ENCODE measurements around the gene PTGDS. TPM values are rescaled to one million over a fixed set of nuclear protein-coding genes. Genes with fewer than 3 reads are reported as not detected.

PTGDS gene
- total and polyA plus RNA-seq, 4 donors = 0.23 to 15.2 (median 6.4) TPM

DNA sequence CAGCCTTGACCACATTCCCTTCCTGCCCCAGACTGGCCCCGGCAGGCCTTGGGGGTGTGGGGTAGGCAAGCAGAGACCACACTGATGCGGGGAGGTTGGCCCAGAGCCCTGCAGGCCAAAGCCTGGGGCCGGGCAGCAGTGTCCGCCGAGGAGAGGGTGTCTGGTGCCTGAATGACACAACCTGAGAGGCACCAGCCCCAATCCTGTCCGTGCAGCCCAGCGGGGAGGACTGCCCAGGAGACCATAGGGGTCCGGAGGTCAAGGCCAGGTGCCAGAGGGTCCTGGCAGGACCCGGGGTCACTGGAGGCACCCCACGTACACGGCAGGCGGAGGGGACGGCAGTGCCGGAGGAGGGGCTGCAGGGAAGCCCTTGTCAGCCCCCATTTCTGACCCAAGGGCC lies 5.6 kb upstream of the PTGDS start:
- H3K36me3 ChIP-seq (ENCODE audit: control insufficient read depth in 4 of 4, insufficient read depth in 3 of 4, low read depth in 1 of 4, low read length in 3 of 4) = no peaks in the 10 kb centered on the region
- 87% methylated on average over 14 of the region's 14 CpGs for WGBS
- H3K27me3 ChIP-seq (ENCODE audit: control insufficient read depth in 4 of 4, insufficient read depth in 4 of 4, low read length in 3 of 4) = no peaks in the 10 kb centered on the region
- DNase-seq (ENCODE audit: low spot score) = no peak
- no peak overlapping the region for H3K4me3 ChIP-seq (ENCODE audit: low read depth in 1 of 3, low read length in 3 of 3)
- no peak overlapping the region for H3K9ac ChIP-seq (ENCODE audit: low read depth in 1 of 2, low read length in 2 of 2)
- H3K9me3 ChIP-seq (ENCODE audit: control insufficient read depth in 4 of 4, low read length in 3 of 4) = no peaks in the 10 kb centered on the region
- TF ChIP-seq RXRA (IDR thresholded peaks at IDR 0.05) (no peak), TAF1 (conservative IDR thresholded peaks at IDR 0.05) (no peak), FOXA1 (IDR thresholded peaks at IDR 0.05) (no peak), HNF4A (conservative IDR thresholded peaks at IDR 0.05) (no peak), SP1 (IDR thresholded peaks at IDR 0.05) (no peak), YY1 (IDR thresholded peaks at IDR 0.05) (no peak), FOXA2 (IDR thresholded peaks at IDR 0.05) (no peak), NR2F2 (IDR thresholded peaks at IDR 0.05) (no peak), EGR1 (IDR thresholded peaks at IDR 0.05; ENCODE audit: low read depth in 2 of 2) (no peak), JUND (IDR thresholded peaks at IDR 0.05) (no peak), HNF4G (IDR thresholded peaks at IDR 0.05) (no peak)
- TF ChIP-seq, protein P1, sequence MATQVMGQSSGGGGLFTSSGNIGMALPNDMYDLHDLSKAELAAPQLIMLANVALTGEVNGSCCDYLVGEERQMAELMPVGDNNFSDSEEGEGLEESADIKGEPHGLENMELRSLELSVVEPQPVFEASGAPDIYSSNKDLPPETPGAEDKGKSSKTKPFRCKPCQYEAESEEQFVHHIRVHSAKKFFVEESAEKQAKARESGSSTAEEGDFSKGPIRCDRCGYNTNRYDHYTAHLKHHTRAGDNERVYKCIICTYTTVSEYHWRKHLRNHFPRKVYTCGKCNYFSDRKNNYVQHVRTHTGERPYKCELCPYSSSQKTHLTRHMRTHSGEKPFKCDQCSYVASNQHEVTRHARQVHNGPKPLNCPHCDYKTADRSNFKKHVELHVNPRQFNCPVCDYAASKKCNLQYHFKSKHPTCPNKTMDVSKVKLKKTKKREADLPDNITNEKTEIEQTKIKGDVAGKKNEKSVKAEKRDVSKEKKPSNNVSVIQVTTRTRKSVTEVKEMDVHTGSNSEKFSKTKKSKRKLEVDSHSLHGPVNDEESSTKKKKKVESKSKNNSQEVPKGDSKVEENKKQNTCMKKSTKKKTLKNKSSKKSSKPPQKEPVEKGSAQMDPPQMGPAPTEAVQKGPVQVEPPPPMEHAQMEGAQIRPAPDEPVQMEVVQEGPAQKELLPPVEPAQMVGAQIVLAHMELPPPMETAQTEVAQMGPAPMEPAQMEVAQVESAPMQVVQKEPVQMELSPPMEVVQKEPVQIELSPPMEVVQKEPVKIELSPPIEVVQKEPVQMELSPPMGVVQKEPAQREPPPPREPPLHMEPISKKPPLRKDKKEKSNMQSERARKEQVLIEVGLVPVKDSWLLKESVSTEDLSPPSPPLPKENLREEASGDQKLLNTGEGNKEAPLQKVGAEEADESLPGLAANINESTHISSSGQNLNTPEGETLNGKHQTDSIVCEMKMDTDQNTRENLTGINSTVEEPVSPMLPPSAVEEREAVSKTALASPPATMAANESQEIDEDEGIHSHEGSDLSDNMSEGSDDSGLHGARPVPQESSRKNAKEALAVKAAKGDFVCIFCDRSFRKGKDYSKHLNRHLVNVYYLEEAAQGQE (IDR thresholded peaks at IDR 0.05) = no peak
- TF ChIP-seq, protein P2, sequence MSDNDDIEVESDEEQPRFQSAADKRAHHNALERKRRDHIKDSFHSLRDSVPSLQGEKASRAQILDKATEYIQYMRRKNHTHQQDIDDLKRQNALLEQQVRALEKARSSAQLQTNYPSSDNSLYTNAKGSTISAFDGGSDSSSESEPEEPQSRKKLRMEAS (IDR thresholded peaks at IDR 0.05) = no peak
- no peak overlapping the region for H3K27ac ChIP-seq (ENCODE audit: low read depth in 1 of 2, low read length in 2 of 2)
- H3K4me1 ChIP-seq (ENCODE audit: control insufficient read depth in 4 of 4, insufficient read depth in 4 of 4, low read length in 3 of 4) = no peaks in the 10 kb centered on the region

GRCh38 chr9:136972335-136972734 lies 5.0 kb upstream of the PTGDS start:
- TF ChIP-seq YY1 (IDR thresholded peaks at IDR 0.05) (no peak), HNF4G (IDR thresholded peaks at IDR 0.05) (no peak), NR2F2 (IDR thresholded peaks at IDR 0.05) (no peak), FOXA2 (IDR thresholded peaks at IDR 0.05) (no peak), HNF4A (conservative IDR thresholded peaks at IDR 0.05) (no peak), ATF3 (IDR thresholded peaks at IDR 0.05) (no peak), TAF1 (conservative IDR thresholded peaks at IDR 0.05) (no peak), JUND (IDR thresholded peaks at IDR 0.05) (no peak), RAD21 (IDR thresholded peaks at IDR 0.05) (no peak), GABPA (IDR thresholded peaks at IDR 0.05 in 1 of 2, conservative IDR thresholded peaks at IDR 0.05 in 1 of 2) (no peak), EGR1 (IDR thresholded peaks at IDR 0.05; ENCODE audit: low read depth in 2 of 2) (no peak)
- Histone ChIP-seq H3K27me3 (ENCODE audit: control insufficient read depth in 4 of 4, insufficient read depth in 4 of 4, low read length in 3 of 4) (no peaks in the 10 kb centered on the region), H3K4me1 (ENCODE audit: control insufficient read depth in 4 of 4, insufficient read depth in 4 of 4, low read length in 3 of 4) (no peaks in the 10 kb centered on the region), H3K4me3 (ENCODE audit: low read depth in 1 of 3, low read length in 3 of 3) (no peak overlapping the region), H3K27ac (ENCODE audit: low read depth in 1 of 2, low read length in 2 of 2) (no peak overlapping the region), H3K9ac (ENCODE audit: low read depth in 1 of 2, low read length in 2 of 2) (no peak overlapping the region), H3K36me3 (ENCODE audit: control insufficient read depth in 4 of 4, insufficient read depth in 3 of 4, low read depth in 1 of 4, low read length in 3 of 4) (no peaks in the 10 kb centered on the region), H3K9me3 (ENCODE audit: control insufficient read depth in 4 of 4, low read length in 3 of 4) (no peaks in the 10 kb centered on the region)
- 78% methylated on average over 11 of the region's 11 CpGs for WGBS
- no peak for DNase-seq (ENCODE audit: low spot score)

- TF ChIP-seq RXRA (IDR thresholded peaks at IDR 0.05) (no peak), HNF4G (IDR thresholded peaks at IDR 0.05) (no peak), TAF1 (conservative IDR thresholded peaks at IDR 0.05) (no peak), JUND (IDR thresholded peaks at IDR 0.05) (no peak), EGR1 (IDR thresholded peaks at IDR 0.05; ENCODE audit: low read depth in 2 of 2) (no peak), FOXA1 (IDR thresholded peaks at IDR 0.05) (no peak), FOXA2 (IDR thresholded peaks at IDR 0.05) (no peak)
- TF ChIP-seq, protein P2 (IDR thresholded peaks at IDR 0.05) = no peak
- WGBS = 76% methylated on average over 13 of the region's 13 CpGs
Observed at GRCh38 chr9:136972743-136973142, 4.6 kb upstream of the PTGDS start.

More at GRCh38 chr9:136972743-136973142, 4.6 kb upstream of the PTGDS start:
- H3K27me3 ChIP-seq (ENCODE audit: control insufficient read depth in 4 of 4, insufficient read depth in 4 of 4, low read length in 3 of 4) = no peaks in the 10 kb centered on the region
- H3K9ac ChIP-seq (ENCODE audit: low read depth in 1 of 2, low read length in 2 of 2) = no peak overlapping the region
- no peak overlapping the region for H3K27ac ChIP-seq (ENCODE audit: low read depth in 1 of 2, low read length in 2 of 2)
- peaks cover 0 to 2% (median 0%) of the 10 kb centered on the region in 4 donors for H3K4me1 ChIP-seq (ENCODE audit: control insufficient read depth in 4 of 4, insufficient read depth in 4 of 4, low read length in 3 of 4)
- no peak overlapping the region for H3K4me3 ChIP-seq (ENCODE audit: low read depth in 1 of 3, low read length in 3 of 3)
- no peaks in the 10 kb centered on the region for H3K9me3 ChIP-seq (ENCODE audit: control insufficient read depth in 4 of 4, low read length in 3 of 4)
- H3K36me3 ChIP-seq (ENCODE audit: control insufficient read depth in 4 of 4, insufficient read depth in 3 of 4, low read depth in 1 of 4, low read length in 3 of 4) = no peaks in the 10 kb centered on the region
- no peak for DNase-seq (ENCODE audit: low spot score)
